Parathyroid adenoma (tissue), 2 donors: ENCODE measurements around the gene MAGEL2.

Experiments used
- H2AFZ ChIP-seq: fragments of 300-600 bp; sonication (generic); one replicate; pipeline ENCODE4 v1.7.0; 2017; ENCODE audit warnings: antibody characterized with exemption, mild to moderate bottlenecking
- H3K27ac ChIP-seq: fragments of 300-600 bp; sonication (generic); one replicate; pipeline ENCODE4 v1.7.0; 2017
- H3K27me3 ChIP-seq: fragments of 300-600 bp; sonication (generic); one replicate; pipeline ENCODE4 v1.7.0; 2017; ENCODE audit warnings: low read length; ENCODE audit not compliant: control insufficient read depth, insufficient read depth
- H3K36me3 ChIP-seq: fragments of 300-600 bp; sonication (generic); one replicate; pipeline ENCODE4 v1.7.0; 2017; ENCODE audit warnings: low read length; ENCODE audit not compliant: control insufficient read depth, insufficient read depth
- H3K4me1 ChIP-seq: fragments of 300-600 bp; sonication (generic); one replicate; pipeline ENCODE4 v1.7.0; 2017; ENCODE audit warnings: control low read depth
- H3K4me2 ChIP-seq: fragments of 300-600 bp; sonication (generic); one replicate; pipeline ENCODE4 v1.7.0; 2017; ENCODE audit warnings: low read length
- H3K4me3 ChIP-seq: fragments of 300-600 bp; sonication (generic); one replicate; pipeline ENCODE4 v1.7.0; 2017; ENCODE audit warnings: low read depth, low read length
- H3K79me2 ChIP-seq: fragments of 300-600 bp; sonication (generic); one replicate; pipeline ENCODE4 v1.7.0; 2017; ENCODE audit warnings: control low read depth
- H3K9ac ChIP-seq: fragments of 300-600 bp; sonication (generic); one replicate; pipeline ENCODE4 v1.7.0; 2017; ENCODE audit warnings: mild to moderate bottlenecking
- H3K9me3 ChIP-seq: fragments of 300-600 bp; sonication (generic); one replicate; pipeline ENCODE4 v1.7.0; 2017; ENCODE audit warnings: low read length; ENCODE audit not compliant: control insufficient read depth
- TF ChIP-seq, protein P1 (sequence below): fragments of 300-600 bp; sonication (generic); IDR thresholded peaks from one replicate; pipeline ENCODE4 v1.7.0; 2017; ENCODE audit warnings: antibody characterized with exemption, mild to moderate bottlenecking
- donor health status: primary hyperparathyroidism.

MAGEL2 gene

DNA sequence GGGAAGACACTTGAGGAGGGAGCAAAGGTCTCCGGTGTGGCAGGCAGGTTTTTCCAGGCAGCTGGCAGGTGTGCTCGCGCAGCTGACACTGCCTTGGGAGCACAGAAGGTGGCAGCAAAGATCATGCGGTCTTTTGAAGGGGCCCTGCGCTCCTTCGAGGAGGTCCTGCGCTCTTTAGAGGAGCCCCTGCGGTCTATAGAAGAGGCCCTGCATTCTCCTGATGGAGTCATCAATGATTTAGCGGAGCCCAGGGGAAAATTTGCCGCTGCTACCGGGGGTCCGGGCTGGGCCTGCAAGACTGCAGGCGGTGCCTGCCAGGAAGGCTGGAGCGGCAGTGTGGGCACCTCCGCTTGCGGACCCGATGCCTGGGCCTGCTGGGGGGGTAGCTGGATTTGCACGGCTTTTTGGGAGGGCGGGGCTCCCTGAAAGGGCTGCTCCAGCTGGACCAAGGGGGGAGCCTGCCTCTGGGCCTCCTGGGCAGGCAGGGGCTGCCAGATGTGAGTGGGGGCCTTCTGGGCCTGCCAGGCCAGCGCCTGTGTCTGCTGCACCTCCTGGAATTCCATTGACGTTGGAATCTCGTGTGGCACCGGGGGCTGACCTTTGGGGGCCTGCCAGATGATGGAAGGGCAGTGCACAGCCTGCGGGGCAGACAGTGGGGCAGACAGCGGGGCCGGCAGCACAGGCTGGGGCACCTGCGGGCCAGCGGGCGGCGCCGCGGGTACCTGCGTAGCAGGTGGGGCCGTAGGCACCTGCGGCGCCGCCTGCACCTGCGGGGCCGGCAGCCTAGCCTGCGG lies 2.1 kb downstream of the MAGEL2 start:
- no peak overlapping the region for H3K27ac ChIP-seq
- no peaks in the 10 kb centered on the region for H3K27me3 ChIP-seq
- no peak overlapping the region for H3K4me2 ChIP-seq
- no peaks in the 10 kb centered on the region for H3K79me2 ChIP-seq
- H3K4me1 ChIP-seq: no peaks in the 10 kb centered on the region
- TF ChIP-seq, protein P1, sequence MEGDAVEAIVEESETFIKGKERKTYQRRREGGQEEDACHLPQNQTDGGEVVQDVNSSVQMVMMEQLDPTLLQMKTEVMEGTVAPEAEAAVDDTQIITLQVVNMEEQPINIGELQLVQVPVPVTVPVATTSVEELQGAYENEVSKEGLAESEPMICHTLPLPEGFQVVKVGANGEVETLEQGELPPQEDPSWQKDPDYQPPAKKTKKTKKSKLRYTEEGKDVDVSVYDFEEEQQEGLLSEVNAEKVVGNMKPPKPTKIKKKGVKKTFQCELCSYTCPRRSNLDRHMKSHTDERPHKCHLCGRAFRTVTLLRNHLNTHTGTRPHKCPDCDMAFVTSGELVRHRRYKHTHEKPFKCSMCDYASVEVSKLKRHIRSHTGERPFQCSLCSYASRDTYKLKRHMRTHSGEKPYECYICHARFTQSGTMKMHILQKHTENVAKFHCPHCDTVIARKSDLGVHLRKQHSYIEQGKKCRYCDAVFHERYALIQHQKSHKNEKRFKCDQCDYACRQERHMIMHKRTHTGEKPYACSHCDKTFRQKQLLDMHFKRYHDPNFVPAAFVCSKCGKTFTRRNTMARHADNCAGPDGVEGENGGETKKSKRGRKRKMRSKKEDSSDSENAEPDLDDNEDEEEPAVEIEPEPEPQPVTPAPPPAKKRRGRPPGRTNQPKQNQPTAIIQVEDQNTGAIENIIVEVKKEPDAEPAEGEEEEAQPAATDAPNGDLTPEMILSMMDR: no peak
- no peaks in the 10 kb centered on the region for H3K9me3 ChIP-seq
- H3K9ac ChIP-seq: no peak overlapping the region
- no peak overlapping the region for H3K4me3 ChIP-seq
- no peak overlapping the region for H2AFZ ChIP-seq
- H3K36me3 ChIP-seq: no peaks in the 10 kb centered on the region

DNA sequence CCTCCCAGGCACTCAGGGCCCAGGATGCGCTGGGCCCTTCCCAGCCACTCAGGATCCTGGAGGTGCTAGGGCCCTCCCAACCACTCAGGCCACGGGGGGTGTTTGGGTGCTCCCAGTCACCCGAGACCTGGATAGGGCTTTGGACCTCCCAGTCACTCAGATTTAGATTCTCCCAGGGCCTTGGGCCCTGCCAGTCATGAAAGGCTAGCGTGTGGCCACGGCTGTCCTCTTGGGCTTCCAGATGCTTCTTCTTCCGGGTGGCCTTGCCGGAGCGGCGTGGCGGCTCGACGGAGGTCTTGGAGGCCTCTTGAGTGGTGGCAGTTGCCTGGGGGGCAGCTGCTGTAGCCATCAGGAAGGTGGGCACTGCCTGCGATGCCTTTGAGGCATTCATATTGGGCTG lies 2.8 kb downstream of the MAGEL2 start:
- no peaks in the 10 kb centered on the region for H3K36me3 ChIP-seq
- H3K4me2 ChIP-seq: no peak overlapping the region
- no peaks in the 10 kb centered on the region for H3K79me2 ChIP-seq
- no peaks in the 10 kb centered on the region for H3K4me1 ChIP-seq
- H2AFZ ChIP-seq: no peak overlapping the region
- no peak overlapping the region for H3K4me3 ChIP-seq
- no peak overlapping the region for H3K9ac ChIP-seq
- no peaks in the 10 kb centered on the region for H3K27me3 ChIP-seq
- no peaks in the 10 kb centered on the region for H3K9me3 ChIP-seq
- H3K27ac ChIP-seq: no peak overlapping the region
- TF ChIP-seq, protein P1: no peak

DNA sequence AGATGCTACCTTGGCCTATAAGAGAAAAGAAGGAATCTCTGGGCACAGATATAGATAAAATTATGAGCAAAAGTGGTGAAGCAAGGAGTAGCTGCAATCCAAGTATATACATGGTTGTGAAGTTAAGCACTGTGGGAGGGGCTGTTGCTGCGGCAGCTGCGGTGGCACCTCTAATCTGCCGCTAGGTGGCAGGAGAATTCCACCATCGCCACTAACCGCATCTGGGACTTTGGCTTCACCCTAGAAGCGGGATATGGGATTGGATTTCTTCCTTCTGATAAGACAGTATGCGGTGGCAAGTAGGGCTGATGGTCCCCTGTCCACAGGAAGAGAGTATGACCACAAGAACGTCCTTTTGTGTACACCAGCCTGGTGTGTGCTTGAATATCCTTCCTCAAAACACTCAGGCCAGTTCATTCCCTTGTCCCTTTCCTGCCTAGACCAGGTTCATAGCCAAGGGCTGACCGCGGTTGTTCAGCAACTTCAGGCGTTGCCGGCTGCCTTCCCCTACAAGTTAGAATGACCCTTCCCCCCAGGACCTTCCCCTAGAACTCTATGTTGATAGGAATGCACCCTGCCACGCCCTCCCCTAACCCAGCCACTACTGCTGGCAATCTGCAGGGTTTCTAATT lies 5.1 kb downstream of the MAGEL2 start:
- Histone ChIP-seq H2AFZ (no peak overlapping the region), H3K4me2 (no peak overlapping the region), H3K27ac (no peak overlapping the region), H3K36me3 (no peaks in the 10 kb centered on the region), H3K4me3 (no peak overlapping the region), H3K79me2 (no peaks in the 10 kb centered on the region), H3K4me1 (no peaks in the 10 kb centered on the region), H3K27me3 (no peaks in the 10 kb centered on the region), H3K9me3 (no peaks in the 10 kb centered on the region), H3K9ac (no peak overlapping the region)
- TF ChIP-seq, protein P1: peak; percentile 69

DNA sequence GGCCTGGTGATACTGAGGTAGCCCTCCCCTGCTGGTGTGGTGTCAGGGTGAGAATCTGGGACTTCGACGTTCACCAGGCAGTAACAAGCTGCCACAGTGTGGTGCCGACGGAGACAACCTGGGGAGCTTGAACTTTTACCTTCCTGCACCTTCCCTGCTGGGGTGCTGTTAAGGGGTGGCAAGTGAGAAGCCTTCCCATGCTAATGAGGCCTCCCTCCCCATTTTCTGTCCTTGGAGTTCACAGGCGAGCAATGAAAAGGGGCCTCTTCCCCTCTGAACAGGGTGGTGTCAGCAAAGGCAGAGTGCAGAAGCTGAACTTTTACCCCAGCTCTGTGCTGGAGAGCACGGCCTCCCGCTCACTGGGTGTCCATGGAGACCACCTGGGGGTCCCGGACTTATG lies 13.5 kb downstream of the MAGEL2 start:
- no peak overlapping the region for H3K27ac ChIP-seq

More for the DNA sequence above, 13.5 kb downstream of the MAGEL2 start:
- Histone ChIP-seq H2AFZ (no peak overlapping the region), H3K4me2 (no peak overlapping the region), H3K9ac (no peak overlapping the region), H3K79me2 (no peaks in the 10 kb centered on the region), H3K4me3 (no peak overlapping the region), H3K9me3 (no peaks in the 10 kb centered on the region), H3K36me3 (no peaks in the 10 kb centered on the region), H3K27me3 (no peaks in the 10 kb centered on the region), H3K4me1 (no peaks in the 10 kb centered on the region)
- TF ChIP-seq, protein P1: no peak
